ENCODE data around the gene TARP.
"Not testable (repeated sequence)": the region's sequence is repeated elsewhere in the genome, so short reads cannot be mapped to it uniquely, and the experiment has no call there.

The TARP gene

DNA sequence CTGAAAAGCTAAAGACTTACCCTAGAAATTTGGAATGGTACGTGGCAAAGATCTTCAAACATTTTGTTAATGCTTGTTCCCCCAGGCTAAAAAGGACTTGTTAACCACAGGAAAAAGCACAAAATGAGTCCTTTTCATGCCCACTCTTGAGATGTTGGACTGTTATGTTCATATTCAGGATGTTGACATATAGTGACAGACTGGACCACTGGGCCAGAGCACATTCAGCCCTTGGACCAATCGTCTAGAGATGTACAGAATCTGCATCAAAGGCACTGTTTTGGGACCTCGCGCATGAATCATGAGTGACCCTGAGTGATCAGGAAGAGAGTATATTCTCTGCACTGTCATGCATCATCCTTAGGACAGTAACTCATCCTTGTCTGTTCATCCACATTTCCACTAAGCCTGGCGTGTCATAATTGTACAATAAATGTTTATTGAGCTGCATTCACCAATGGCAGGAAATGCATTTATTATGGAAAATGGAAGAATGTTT lies 25.3 kb downstream of the TARP start:
- ATAC-seq (replicated peaks in 1 of 4) (peak in 1 of 4 experiments; percentile 38), DNase-seq (no peak)
- Histone ChIP-seq H3K27me3 (replicated peaks in 1 of 2; ENCODE audit: control insufficient read depth in 2 of 2, extremely low read depth in 1 of 2, insufficient read depth in 2 of 2, low read length in 1 of 2) (no peaks in the 10 kb centered on the region), H3K36me3 (ENCODE audit: control insufficient read depth in 2 of 2, extremely low read depth in 1 of 2, insufficient read depth in 1 of 2, low read length in 1 of 2) (peaks cover 11 to 22% of the 10 kb centered on the region in 2 donors), H3K9me3 (no peaks in the 10 kb centered on the region), H3K27ac (ENCODE audit: low read length) (peak overlapping the region; percentile 64), H3K4me1 (ENCODE audit: control insufficient read depth in 1 of 2, extremely low read depth in 1 of 2, insufficient read depth in 2 of 2, low read length in 2 of 2) (peaks cover 0 to 11% of the 10 kb centered on the region in 2 experiments), H3K4me3 (ENCODE audit: control insufficient read depth in 1 of 2, extremely low read depth in 1 of 2, low read length in 1 of 2) (peak overlapping the region in 1 of 2 donors; percentile 2)
- ChIA-PET POLR2A (no interaction called here), CTCF (no interaction called here)
- peak overlapping the region in 1 of 3 donors; percentile 8 for H3K4me3 Mint-ChIP-seq
- H3K27me3 Mint-ChIP-seq, result no peaks in the 10 kb centered on the region
- no peaks in the 10 kb centered on the region for H3K9me3 Mint-ChIP-seq
- H3K27ac Mint-ChIP-seq, result peak overlapping the region; percentile 71 to 74
- H3K4me1 Mint-ChIP-seq, result peaks cover 0 to 29% (median 26%) of the 10 kb centered on the region in 3 donors
- WGBS (ENCODE audit: insufficient coverage), result 100% methylated on average over 1 of the region's 5 CpGs
- H3K36me3 Mint-ChIP-seq, result peaks cover 18% of the 10 kb centered on the region

DNA sequence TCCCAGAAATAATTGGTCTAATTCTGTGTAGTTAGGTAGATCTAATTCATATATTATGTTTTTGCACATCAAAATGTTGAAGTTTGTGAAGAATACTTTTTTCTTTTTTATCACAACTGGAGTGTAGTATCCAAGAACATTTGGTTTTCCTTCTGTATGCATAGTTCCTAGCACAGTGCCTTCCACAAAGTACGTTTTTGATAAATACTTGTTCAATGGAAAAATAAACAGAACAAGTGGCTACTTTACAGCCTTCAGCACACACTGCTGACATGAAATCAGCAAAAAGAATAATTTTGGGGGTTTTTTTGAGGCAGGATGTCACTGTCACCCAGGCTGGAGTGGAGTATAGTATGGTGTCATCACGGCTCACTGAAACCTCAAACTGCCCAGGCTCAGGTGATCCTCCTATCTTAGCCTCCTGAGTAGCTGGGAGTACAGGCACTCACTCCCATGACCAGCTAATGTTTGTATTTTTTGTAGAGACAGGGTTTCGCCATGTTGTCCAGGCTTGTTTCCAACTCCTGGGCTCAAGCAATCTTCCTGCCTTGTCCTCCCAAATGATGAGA lies 27.9 kb downstream of the TARP start:
- H3K4me3 ChIP-seq (ENCODE audit: control insufficient read depth in 1 of 2, extremely low read depth in 1 of 2, low read length in 1 of 2), result no peak overlapping the region
- ChIA-PET POLR2A (no interaction called here), CTCF (no interaction called here)
- WGBS (ENCODE audit: insufficient coverage), result 100% methylated on average over 1 of the region's 3 CpGs
- Mint-ChIP-seq H3K9me3 (no peaks in the 10 kb centered on the region), H3K4me3 (peak overlapping the region in 1 of 3 donors; percentile 17), H3K27me3 (no peaks in the 10 kb centered on the region), H3K27ac (peak overlapping the region; percentile 36 to 73), H3K36me3 (peaks cover 27% of the 10 kb centered on the region), H3K4me1 (peaks cover 0 to 34% (median 31%) of the 10 kb centered on the region in 3 donors)
- H3K27ac ChIP-seq (ENCODE audit: low read length), result peak overlapping the region; percentile 67
- DNase-seq, result peak in 5 of 35 experiments; percentile 9 to 59 (median 32)
- peaks cover 11 to 38% of the 10 kb centered on the region in 2 donors for H3K36me3 ChIP-seq (ENCODE audit: control insufficient read depth in 2 of 2, extremely low read depth in 1 of 2, insufficient read depth in 1 of 2, low read length in 1 of 2)
- H3K27me3 ChIP-seq (replicated peaks in 1 of 2; ENCODE audit: control insufficient read depth in 2 of 2, extremely low read depth in 1 of 2, insufficient read depth in 2 of 2, low read length in 1 of 2), result no peaks in the 10 kb centered on the region
- H3K4me1 ChIP-seq (ENCODE audit: control insufficient read depth in 1 of 2, extremely low read depth in 1 of 2, insufficient read depth in 2 of 2, low read length in 2 of 2), result peaks cover 0 to 21% of the 10 kb centered on the region in 2 experiments
- no peaks in the 10 kb centered on the region for H3K9me3 ChIP-seq
- peak in 1 of 4 experiments; percentile 45 for ATAC-seq (replicated peaks in 1 of 4)

DNA sequence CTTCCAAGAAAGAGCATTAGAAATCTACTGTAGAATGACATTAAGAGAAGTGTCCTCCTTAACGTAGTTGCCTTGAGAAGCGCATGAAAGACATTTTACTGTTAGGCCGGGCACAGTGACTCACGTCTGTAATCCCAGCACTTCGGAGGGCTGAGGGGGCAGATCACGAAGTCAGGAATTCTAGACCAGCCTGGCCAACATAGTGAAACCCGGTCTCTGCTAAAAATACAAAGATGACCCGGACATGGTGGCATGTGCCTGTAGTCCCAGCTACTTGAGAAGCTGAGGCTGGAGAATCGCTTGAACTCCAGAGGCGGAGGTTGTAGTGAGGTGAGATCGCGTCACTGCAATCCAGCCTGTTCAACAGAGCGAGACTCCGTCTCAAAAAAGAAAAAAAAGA lies 28.9 kb downstream of the TARP start:
- ChIA-PET POLR2A (no interaction called here), CTCF (no interaction called here)
- Histone ChIP-seq H3K4me3 (ENCODE audit: control insufficient read depth in 1 of 2, extremely low read depth in 1 of 2, low read length in 1 of 2) (no peak overlapping the region), H3K36me3 (ENCODE audit: control insufficient read depth in 2 of 2, extremely low read depth in 1 of 2, insufficient read depth in 1 of 2, low read length in 1 of 2) (peaks cover 11 to 38% of the 10 kb centered on the region in 2 donors), H3K27ac (ENCODE audit: low read length) (peak overlapping the region; percentile 67), H3K4me1 (ENCODE audit: control insufficient read depth in 1 of 2, extremely low read depth in 1 of 2, insufficient read depth in 2 of 2, low read length in 2 of 2) (peaks cover 0 to 21% of the 10 kb centered on the region in 2 experiments), H3K9me3 (no peaks in the 10 kb centered on the region), H3K27me3 (replicated peaks in 1 of 2; ENCODE audit: control insufficient read depth in 2 of 2, extremely low read depth in 1 of 2, insufficient read depth in 2 of 2, low read length in 1 of 2) (no peaks in the 10 kb centered on the region)
- 89% methylated on average over 13 of the region's 14 CpGs for WGBS (ENCODE audit: insufficient coverage)
- ATAC-seq (replicated peaks in 1 of 4) (no peak), DNase-seq (no peak)
- Mint-ChIP-seq H3K36me3 (peaks cover 29% of the 10 kb centered on the region), H3K27me3 (no peaks in the 10 kb centered on the region), H3K4me3 (peak overlapping the region in 1 of 3 donors; percentile 6), H3K9me3 (no peaks in the 10 kb centered on the region), H3K27ac (peak overlapping the region; percentile 70 to 77), H3K4me1 (peaks cover 0 to 34% (median 31%) of the 10 kb centered on the region in 3 donors)

- H3K27me3 Mint-ChIP-seq; H3K9me3 Mint-ChIP-seq; H3K27me3 ChIP-seq (replicated peaks in 1 of 2; ENCODE audit: control insufficient read depth in 2 of 2, extremely low read depth in 1 of 2, insufficient read depth in 2 of 2, low read length in 1 of 2); DNase-seq; ATAC-seq (replicated peaks in 1 of 4); H3K4me3 ChIP-seq (ENCODE audit: control insufficient read depth in 1 of 2, extremely low read depth in 1 of 2, low read length in 1 of 2); H3K4me3 Mint-ChIP-seq; H3K9me3 ChIP-seq; POLR2A ChIA-PET; H3K27ac Mint-ChIP-seq: not testable (repeated sequence)
- Mint-ChIP-seq H3K36me3 (peaks cover 26% of the 10 kb centered on the region), H3K4me1 (peaks cover 0 to 32% (median 31%) of the 10 kb centered on the region in 3 donors)
- H3K4me1 ChIP-seq (ENCODE audit: control insufficient read depth in 1 of 2, extremely low read depth in 1 of 2, insufficient read depth in 2 of 2, low read length in 2 of 2), result peaks cover 0 to 21% of the 10 kb centered on the region in 2 experiments
- 100% methylated on average over 1 of the region's 5 CpGs for WGBS (ENCODE audit: insufficient coverage)
- H3K36me3 ChIP-seq (ENCODE audit: control insufficient read depth in 2 of 2, extremely low read depth in 1 of 2, insufficient read depth in 1 of 2, low read length in 1 of 2), result peaks cover 11 to 43% of the 10 kb centered on the region in 2 donors
- CTCF ChIA-PET, result interaction anchor here in 1 of 2 donors (0.7 kb wide), 1 partner anchor 76 kb away, joined by 3 read pairs; no protein-coding TSS in a partner anchor
- H3K27ac ChIP-seq (ENCODE audit: low read length), result peak overlapping the region; percentile 80
Observed at GRCh38 chr7:38243345-38243744, 30.1 kb downstream of the TARP start.

DNA sequence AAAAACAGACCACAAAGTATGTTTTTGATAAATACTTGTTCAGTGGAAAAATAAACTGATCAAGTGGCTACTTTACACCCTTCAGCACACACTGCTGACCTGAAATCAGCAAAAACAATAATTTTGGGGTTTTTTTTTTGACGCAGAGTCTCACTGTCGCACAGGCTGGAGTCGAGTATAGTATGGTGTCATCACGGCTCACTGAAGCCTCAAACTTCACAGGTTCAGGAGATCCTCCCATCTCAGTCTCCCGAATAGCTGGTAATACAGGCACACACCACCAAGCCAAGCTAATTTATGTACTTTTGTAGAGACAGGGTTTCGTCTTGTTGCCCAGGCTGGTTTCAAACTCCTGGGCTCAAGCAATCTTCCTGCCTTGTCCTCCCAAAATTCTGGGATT lies 30.6 kb downstream of the TARP start:
- H3K4me3 ChIP-seq (ENCODE audit: control insufficient read depth in 1 of 2, extremely low read depth in 1 of 2, low read length in 1 of 2), result no peak overlapping the region
- H3K4me3 Mint-ChIP-seq, result no peak overlapping the region
- H3K4me1 Mint-ChIP-seq, result peaks cover 0 to 30% (median 27%) of the 10 kb centered on the region in 3 donors
- H3K36me3 ChIP-seq (ENCODE audit: control insufficient read depth in 2 of 2, extremely low read depth in 1 of 2, insufficient read depth in 1 of 2, low read length in 1 of 2), result peaks cover 7 to 40% of the 10 kb centered on the region in 2 donors
- H3K27me3 ChIP-seq (replicated peaks in 1 of 2; ENCODE audit: control insufficient read depth in 2 of 2, extremely low read depth in 1 of 2, insufficient read depth in 2 of 2, low read length in 1 of 2), result no peaks in the 10 kb centered on the region
- no peaks in the 10 kb centered on the region for H3K9me3 Mint-ChIP-seq
- H3K27me3 Mint-ChIP-seq, result no peaks in the 10 kb centered on the region
- H3K9me3 ChIP-seq, result no peaks in the 10 kb centered on the region
- H3K36me3 Mint-ChIP-seq, result peaks cover 24% of the 10 kb centered on the region
- ChIA-PET CTCF (interaction anchor here in 1 of 2 donors (0.7 kb wide), 1 partner anchor 76 kb away, joined by 3 read pairs; no protein-coding TSS in a partner anchor), POLR2A (no interaction called here)
- H3K27ac ChIP-seq (ENCODE audit: low read length), result peak overlapping the region; percentile 80
- no CpG with 5 or more reads among the region's 6 CpGs for WGBS (ENCODE audit: insufficient coverage)
- H3K27ac Mint-ChIP-seq, result peak overlapping the region in 1 of 2 donors; percentile 66
- ATAC-seq (replicated peaks in 1 of 4) (peak in 1 of 4 experiments; percentile 44), DNase-seq (peak in 8 of 35 experiments; percentile 15 to 59 (median 21))
- H3K4me1 ChIP-seq (ENCODE audit: control insufficient read depth in 1 of 2, extremely low read depth in 1 of 2, insufficient read depth in 2 of 2, low read length in 2 of 2), result peaks cover 0 to 18% of the 10 kb centered on the region in 2 experiments

DNA sequence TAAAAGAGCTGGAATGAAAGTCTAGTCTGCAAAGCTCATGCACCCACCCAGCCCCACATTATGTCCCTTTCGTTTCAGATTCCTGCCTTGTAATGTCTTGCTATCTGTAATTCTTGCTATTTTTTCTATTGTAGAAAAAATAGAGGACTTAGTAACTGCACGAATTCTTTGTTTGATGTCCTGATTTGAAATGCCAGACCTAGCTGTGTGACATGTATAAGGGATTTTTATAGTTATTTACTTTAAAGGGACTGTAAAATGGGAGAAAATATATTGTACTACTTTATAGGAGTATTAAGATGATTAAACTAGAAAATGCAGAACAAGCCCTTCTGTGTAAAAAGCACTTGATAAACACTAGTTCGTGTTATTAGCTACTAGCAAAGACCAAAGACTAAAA lies 32.4 kb downstream of the TARP start:
- Mint-ChIP-seq H3K4me1 (peaks cover 0 to 42% (median 37%) of the 10 kb centered on the region in 3 donors), H3K9me3 (no peaks in the 10 kb centered on the region), H3K36me3 (peaks cover 25% of the 10 kb centered on the region), H3K27me3 (no peaks in the 10 kb centered on the region), H3K4me3 (no peak overlapping the region), H3K27ac (no peak overlapping the region)
- ATAC-seq (replicated peaks in 1 of 4) (no peak), DNase-seq (no peak)
- H3K4me3 ChIP-seq (ENCODE audit: control insufficient read depth in 1 of 2, extremely low read depth in 1 of 2, low read length in 1 of 2), result no peak overlapping the region
- peak overlapping the region; percentile 22 for H3K27ac ChIP-seq (ENCODE audit: low read length)
- H3K9me3 ChIP-seq, result no peaks in the 10 kb centered on the region
- ChIA-PET CTCF (interaction anchor here in 1 of 2 donors (0.6 kb wide), 1 partner anchor 129 kb away, joined by 8 read pairs; no protein-coding TSS in a partner anchor), POLR2A (interaction anchor here in 1 of 2 donors (0.7 kb wide), 1 partner anchor 50 kb away, joined by 7 read pairs; no protein-coding TSS in a partner anchor)
- H3K36me3 ChIP-seq (ENCODE audit: control insufficient read depth in 2 of 2, extremely low read depth in 1 of 2, insufficient read depth in 1 of 2, low read length in 1 of 2), result peaks cover 6 to 41% of the 10 kb centered on the region in 2 donors
- WGBS (ENCODE audit: insufficient coverage), result 80% methylated on average over 2 of the region's 3 CpGs
- H3K4me1 ChIP-seq (ENCODE audit: control insufficient read depth in 1 of 2, extremely low read depth in 1 of 2, insufficient read depth in 2 of 2, low read length in 2 of 2), result peaks cover 0 to 34% of the 10 kb centered on the region in 2 experiments
- H3K27me3 ChIP-seq (replicated peaks in 1 of 2; ENCODE audit: control insufficient read depth in 2 of 2, extremely low read depth in 1 of 2, insufficient read depth in 2 of 2, low read length in 1 of 2), result no peaks in the 10 kb centered on the region

All from T-cell (primary cell).